Prostate gland (tissue), 2 donors: ENCODE results near the gene ZFP42.

Source experiments
- POLR2A ChIP-seq: fragments of 450-650 bp; IDR thresholded peaks from one replicate; pipeline ENCODE4 v1.6.1; 2016; ENCODE audit warnings: antibody characterized with exemption, mild to moderate bottlenecking
- POLR2AphosphoS5 ChIP-seq: sonication (generic); formaldehyde crosslinking; IDR thresholded peaks from one replicate; pipeline ENCODE4 v1.6.1; 2017; ENCODE audit warnings: antibody characterized with exemption
- TF ChIP-seq, protein P1 (sequence below), 4 experiments: fragments of 200-600 bp in 2 of 4; fragments of 450-650 bp in 2 of 4; sonication (generic) in 2 of 4; IDR thresholded peaks; 1 replicate in 3 of 4; 2 replicates in 1 of 4; pipeline ENCODE4 v1.5.1; 2016 to 2019; ENCODE audit warnings: antibody characterized with exemption in 4 of 4, mild to moderate bottlenecking in 2 of 4, moderate library complexity in 2 of 4

GRCh38 chr4:188016754-188017153, 21.2 kb downstream of the ZFP42 start:
- TF ChIP-seq, protein P1, sequence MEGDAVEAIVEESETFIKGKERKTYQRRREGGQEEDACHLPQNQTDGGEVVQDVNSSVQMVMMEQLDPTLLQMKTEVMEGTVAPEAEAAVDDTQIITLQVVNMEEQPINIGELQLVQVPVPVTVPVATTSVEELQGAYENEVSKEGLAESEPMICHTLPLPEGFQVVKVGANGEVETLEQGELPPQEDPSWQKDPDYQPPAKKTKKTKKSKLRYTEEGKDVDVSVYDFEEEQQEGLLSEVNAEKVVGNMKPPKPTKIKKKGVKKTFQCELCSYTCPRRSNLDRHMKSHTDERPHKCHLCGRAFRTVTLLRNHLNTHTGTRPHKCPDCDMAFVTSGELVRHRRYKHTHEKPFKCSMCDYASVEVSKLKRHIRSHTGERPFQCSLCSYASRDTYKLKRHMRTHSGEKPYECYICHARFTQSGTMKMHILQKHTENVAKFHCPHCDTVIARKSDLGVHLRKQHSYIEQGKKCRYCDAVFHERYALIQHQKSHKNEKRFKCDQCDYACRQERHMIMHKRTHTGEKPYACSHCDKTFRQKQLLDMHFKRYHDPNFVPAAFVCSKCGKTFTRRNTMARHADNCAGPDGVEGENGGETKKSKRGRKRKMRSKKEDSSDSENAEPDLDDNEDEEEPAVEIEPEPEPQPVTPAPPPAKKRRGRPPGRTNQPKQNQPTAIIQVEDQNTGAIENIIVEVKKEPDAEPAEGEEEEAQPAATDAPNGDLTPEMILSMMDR (IDR thresholded peaks at IDR 0.05): no peak
- TF ChIP-seq POLR2A (no peak), POLR2AphosphoS5 (no peak)
